NK-92 (cell line): ENCODE measurements around the gene RAD23B.

Experiments
- DNase-seq: peaks from one replicate; lab custom pipeline; 2025; ENCODE audit not compliant: unreplicated experiment; lab: John Stamatoyannopoulos, UW

The RAD23B gene

DNA sequence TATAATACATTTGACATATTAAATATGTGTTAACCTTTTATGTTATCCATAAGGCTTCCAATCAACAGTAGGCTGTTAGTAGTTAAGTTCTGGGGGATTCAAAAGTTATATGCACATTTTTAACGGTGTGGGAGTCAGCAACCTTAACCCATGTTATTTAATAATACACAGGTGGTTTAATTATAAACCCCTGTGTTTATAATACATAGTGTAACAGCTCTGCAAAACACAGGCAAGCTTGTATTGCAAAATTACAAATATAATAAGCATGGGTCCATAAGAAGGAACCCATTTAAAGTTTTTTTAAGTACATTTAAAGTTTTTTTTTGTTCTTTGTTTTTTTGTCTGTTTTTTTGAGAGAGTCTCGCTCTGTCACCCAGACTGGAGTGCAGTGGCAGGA, 14.5 kb upstream of the RAD23B start:
- no peak for DNase-seq

DNA sequence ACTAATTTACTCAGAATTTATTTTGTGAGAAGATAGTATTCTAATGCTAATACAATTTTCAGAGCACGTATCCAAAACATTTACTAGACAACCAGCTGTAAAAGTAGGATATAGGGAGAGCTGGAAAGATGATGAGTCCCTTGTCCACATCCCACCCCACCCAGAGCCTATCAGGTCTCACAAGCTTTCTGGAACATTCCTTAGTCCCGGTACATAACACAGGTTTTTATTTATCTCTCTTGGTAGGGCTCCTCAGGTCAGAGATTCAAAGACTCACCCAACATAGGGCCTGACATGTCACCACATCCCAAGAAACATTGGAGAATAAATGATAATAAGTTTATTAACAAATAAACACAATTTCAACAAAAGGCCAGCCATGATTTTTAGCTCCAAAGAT, 13.8 kb upstream of the RAD23B start:
- no peak for DNase-seq

DNA sequence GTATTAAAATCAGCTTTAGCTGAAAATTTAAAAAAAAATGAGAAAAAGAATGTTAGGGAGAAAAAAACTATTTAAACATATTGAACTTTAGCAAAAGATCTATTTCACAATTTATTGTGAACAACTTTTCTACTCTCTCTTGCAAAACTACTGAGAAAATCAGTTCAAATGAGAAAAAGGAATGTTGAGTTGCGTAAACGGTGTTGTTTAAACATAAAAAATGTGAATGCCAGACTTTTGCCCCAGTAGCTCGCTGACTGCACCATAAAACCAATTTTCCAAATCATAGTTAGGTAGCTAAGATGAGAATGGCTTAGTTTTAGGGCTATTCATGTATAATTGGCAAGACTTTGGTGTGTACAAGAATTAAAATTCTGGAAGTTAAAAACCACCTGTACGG, 13.4 kb upstream of the RAD23B start:
- DNase-seq = no peak

DNA sequence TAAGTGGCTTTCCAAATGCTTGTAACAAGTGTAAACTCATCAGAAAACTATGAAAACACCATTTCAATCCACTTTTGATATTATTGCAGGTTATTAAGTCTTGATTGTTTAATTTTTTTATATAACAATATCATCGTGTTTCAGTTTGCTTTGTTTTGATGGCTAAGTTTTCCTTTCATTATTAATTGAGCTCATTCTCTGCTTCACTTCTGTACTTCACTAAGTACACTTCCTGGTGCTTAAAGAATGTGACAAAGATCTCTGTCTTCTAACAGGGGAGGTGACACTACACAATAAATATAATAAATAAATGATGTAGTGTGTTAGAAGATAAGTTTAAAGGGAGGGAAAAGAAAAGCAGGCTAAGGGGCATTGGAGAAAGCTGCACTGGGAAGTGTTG, 13.0 kb upstream of the RAD23B start:
- no peak for DNase-seq

DNA sequence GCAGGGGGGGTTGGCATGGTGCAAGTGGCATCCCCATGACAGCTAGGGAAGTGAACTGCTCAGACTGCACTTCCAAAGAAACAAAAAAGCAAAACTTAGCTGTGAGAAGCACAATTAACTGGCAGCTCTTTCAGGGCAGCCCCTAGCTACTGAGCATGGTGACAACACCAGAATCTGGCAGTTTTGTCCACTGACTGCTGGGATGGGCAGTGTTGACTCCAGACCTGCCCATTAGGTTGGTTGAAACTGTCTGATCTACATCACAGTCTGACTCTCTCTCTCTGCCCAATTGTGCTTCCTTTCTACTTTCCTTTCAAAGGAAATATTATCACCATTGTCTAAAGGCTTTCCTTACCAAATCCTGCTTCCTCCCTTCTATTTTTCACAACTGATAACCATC, 12.5 kb upstream of the RAD23B start:
- DNase-seq = no peak

DNA sequence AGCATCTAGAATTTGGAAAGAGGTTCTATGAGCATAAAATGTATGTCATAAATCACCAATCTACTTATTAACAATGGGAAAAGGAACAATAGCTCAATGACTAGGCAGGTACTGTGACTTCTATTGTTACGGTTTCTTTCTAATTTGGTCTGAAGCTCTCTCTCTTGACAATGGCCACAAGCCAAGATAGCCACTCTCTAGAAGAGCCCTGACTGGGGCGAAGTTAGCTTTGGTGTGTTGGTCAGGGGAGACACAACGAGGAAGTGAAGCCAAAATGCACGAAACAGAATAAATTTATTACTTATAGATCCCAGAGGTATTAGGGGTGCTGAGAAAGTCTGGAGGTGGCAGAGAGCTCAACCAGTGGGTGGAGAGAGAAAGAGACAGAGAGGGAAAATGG, 9.4 kb upstream of the RAD23B start:
- no peak for DNase-seq

DNA sequence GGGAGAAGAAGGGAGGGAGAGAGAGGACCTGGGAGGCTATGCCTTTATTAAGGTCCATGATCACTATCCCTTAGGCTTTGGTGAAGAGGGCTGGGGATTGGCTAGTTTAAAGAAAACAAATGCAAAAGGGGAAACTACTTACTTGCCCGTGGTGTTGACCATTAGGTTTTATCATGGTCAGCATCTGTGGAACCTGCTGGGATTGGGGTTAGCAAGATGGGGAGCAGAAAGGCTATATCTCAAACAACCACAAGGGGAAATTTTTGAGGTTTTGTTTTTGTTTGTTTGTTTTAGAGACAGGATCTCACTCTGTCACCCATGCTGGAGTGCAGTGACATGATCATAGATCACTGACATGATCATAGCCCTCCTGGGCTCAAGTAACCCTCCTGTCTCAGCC, 9.0 kb upstream of the RAD23B start:
- no peak for DNase-seq

DNA sequence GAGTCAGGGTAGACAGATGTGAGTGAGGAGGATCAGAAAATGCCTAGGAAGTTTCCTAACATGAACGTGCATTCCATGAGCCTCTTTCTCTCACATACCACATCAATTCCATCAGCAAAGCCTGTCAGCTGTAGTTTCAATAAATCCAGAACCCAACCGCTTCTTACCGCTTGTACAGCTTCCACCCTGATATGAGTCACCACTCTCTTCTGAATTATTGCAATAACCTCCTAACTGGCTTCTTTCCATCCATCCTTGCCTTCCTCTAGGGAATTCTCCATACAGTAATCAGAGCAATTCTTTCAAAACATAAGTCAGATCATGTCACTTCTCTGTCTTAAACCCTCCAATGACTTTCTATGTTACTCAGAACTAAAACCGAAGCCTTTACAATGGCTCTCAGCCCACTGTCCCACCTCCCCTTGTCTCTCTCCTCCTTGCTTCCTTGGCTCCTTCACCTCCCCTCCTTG, 8.1 kb upstream of the RAD23B start:
- DNase-seq = no peak

DNA sequence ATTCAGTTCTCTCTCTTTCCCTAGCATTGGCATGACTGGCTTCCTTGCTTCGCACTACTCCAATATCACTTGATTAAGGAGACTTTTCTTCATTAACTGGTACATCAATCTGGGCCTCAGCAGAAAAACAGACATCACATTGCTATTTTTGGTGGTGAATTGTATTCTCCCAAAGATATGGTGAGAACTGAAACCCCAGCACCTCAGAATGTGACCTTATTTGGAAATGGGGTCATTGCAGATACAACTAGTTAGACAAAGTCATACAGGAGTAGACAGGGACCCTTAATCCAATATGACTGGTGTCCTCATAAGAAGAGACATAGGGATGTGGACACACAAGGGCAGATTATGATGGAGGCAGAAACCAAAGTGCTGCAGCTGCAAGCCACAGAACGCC, 7.5 kb upstream of the RAD23B start:
- DNase-seq = no peak

DNA sequence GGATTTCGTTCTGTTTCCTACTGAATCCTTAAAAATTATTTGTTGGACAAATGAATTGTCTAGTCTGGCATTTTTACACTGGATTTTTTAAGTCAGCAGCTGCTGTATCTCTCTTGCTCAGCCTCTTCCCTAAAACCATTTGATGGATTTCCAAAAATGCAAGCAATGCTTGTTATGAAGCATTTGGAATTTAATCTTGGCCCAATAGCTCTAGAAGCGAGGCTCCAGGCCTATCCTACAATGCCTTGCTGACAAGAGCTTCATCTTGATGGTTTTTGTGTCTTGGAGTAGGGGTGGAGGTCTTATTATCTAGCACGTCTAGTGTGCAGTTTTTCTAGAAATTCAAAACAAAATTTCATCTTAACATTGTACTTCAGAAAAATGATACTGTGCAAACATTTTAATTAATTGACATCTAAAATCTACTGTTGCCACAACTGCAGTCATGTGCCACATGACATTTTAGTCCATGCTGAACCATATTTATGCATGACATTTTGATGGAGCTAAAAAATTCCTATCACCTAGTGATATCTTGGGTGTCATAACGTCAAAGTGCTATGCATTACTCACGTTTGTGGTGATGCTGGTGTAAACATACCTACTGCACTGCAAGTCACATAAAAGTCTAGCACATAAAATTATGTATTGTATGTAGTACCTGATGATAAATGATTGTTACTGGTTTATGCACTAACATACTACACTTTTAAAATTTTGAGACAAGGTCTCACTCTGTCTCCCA, 5.9 kb upstream of the RAD23B start:
- DNase-seq = no peak

DNA sequence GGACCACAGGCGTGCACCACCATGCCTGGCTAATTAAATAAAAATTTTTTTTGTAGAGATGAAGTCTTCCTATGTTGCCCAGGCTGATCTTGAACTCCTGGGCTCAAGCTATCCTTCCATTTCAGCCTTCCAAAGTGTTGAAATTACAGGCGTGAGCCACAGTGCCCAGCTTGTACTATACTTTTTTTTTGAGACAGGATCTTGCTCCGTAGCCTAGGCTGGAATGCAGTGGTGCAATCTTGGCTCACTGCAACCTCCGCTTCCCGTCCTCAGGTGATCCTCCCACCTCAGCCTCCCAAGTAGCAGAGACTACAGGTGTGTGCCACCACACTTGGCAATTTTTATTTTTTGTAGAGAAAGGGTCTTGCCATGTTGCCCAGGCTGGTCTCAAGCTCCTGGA, 5.3 kb upstream of the RAD23B start:
- DNase-seq = no peak

DNA sequence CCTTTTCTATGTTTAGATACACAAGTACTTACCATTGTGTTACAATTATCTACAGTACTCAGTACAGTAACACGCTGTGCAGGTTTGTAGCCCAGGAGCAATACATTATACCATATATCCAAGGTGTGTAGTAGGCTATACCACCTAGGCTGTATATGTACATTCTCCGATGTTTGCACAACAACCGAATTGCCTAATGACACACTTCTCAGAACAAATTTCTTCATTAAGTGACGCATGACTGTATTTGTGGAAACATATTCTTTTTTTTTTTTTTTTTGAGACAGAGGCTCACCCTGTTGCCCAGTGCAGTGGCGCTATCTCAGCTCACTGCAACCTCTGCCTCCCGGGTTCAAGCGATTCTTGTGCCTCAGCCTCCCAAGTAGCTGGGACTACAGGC, 4.0 kb upstream of the RAD23B start:
- DNase-seq = no peak

DNA sequence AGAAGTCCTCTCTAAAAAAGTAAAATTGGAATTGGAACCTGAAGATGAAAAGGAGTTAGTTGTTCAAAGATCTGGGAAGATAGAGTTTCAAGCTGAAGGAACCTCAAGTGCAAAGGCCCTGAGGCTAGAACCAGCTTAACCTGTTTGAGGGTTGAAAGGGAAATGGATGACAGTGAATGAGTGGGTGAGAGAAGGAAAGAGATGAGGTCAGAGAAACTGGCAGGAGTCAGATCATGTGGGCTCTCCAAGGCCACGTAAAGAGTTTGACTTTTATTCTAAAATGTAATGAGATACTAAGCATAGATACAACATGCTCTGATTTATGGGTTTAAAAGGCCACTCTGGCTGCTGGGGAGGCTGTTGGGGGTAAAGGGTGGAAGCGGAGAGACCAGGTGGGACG, 2.5 kb upstream of the RAD23B start:
- DNase-seq = no peak

DNA sequence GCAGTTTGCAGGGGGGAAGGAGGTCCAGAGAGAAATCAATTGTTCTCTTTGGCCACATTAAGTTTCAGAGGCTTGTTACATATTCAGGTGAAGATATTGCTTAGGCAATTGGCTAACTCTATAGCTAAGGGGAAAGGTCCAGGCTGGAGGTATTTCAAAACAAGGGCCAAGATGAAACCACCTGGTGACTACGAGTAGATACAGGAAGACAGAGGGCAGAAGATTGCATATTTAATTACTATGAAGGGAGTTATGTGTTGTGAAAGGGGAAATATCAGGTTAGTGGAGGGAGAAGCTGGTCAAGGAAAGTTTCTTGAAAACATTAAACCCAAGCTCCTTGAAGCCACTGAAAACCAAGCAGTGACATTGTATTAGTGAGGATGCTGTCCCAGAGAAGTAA, 1.9 kb upstream of the RAD23B start:
- no peak for DNase-seq

DNA sequence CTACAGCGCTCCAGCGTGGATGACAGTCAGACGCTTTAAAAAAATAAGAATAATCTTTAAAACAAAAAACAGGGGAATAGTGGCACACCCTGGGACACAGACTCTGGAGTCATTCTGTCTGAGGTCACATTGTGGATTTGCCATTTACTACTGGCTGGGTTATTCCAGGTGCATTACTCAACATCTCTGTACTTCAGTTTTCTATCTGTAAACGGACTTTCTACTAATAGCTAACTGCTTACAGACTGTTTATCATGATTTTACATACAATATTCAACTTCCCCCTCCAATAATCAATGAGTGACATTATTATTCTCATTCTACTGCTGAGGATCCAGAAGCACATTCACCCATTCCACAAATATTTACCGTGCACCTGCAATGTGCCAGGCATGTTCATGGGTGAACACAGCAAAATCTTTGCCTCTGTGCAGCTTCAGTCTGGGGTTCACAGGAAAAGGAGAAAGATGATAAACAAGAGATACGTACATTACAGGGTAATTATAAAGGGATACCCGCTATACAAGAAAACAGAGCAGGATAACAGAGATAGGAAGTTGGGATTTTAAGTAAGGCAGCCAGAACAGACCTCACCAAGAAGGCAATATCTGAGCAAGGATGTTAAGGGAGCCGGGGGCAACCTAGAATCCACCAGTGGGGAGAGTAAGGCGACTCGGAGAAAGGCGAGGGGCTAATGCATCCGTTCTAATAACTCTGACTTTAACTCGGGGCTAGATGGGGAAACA, 984 bp upstream of the RAD23B start:
- DNase-seq = no peak

DNA sequence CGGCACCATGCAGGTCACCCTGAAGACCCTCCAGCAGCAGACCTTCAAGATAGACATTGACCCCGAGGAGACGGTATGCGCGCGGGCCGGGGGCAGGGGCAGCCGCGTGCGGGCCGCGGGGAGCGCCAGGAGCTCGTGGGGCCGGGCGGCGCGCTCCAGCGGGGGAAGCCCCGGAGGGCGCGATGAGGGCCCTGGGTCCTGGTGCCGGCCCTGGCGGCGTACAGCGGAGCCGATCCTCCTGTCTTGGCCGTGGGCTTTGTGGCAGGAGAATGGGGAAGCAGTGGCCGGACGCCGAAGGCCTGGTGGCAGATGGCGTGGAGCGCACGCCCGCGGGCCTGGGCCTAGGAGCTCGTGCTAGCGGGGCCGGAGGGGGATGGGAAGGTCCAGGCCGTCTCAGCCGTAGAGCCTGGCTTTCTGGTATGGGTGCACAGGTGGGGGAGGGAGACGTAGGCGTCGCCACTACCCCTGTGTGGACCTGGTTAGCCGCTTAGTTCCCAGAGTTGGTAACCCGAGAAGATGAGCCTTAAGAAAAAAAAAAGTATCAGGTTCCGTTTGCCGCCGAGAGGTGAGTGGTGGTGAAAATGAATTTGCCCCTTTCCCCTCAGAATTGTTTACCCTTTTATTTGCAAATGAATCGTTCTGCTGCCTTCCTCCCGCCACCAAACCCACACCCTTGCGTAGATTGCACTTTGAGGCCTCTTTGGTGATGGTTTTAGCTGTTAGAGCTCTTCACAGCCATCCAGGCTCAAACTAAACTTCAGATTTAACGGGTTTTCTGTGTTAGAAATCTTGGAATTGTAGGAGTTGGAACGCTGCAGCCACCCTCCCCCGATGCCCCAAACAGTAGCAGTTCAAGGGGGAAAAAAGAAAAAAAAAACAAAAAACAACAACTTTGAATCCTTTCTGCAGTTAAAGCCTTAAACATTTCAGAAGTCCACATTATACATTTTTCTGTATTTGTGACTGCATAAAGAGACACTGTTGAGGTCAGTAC, 841 bp downstream of the RAD23B start:
- no peak for DNase-seq

DNA sequence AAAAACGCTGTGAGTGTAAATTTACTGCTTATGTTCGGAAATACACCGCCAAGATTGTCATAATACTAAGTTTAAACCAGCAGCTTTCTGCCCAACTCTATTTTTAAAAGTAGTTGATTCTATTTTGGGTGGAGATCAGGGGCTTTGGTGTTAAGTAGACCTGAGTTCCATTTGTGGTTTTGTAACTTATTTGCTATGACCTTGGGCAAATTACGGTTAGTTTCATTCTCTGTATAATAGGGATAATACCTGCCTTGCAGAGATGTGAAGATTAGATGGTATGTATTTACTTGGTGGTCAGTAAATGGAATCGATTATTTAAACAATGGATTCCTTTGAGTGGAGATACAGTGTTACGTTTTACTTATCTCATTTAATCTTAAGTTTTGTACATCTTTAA, 1.6 kb downstream of the RAD23B start:
- DNase-seq = no peak

DNA sequence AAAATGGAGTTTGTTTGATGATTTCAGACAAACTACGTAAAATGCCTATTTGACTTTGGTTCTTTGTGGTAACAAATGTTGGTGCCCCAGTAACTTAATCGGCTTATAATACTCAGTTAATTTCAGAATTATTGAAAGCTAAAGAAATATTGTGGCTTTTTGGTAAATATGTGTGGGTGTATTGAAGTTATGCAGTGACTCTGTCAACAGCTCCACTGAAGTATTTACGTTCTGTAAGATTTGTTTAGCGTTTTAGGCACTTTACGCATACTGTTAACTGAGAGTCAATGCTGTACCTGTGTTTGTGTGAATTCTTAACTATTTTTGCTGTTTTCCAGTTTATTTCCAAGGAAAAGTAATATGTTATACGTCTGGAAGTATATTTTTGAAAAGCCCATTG, 2.2 kb downstream of the RAD23B start:
- DNase-seq = no peak

DNA sequence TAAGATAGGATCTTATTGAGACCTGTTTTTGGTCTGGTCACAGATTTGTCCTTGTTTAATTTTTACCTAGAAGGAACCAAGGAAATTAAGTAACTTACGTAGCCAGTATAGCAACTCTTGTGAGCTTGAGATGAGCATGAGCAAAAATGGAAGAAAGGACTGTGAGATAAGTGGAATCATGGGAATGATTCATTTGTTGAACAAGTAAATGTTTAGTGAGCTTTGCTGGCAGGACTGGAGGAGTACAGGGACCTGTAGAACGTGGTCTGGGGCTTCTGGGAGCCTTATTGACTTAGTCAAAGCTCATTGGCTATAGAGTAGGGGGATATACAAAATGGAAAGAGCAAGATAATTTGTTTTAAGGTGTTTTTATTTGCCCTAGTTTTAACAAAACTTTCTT, 3.0 kb downstream of the RAD23B start:
- DNase-seq = no peak

DNA sequence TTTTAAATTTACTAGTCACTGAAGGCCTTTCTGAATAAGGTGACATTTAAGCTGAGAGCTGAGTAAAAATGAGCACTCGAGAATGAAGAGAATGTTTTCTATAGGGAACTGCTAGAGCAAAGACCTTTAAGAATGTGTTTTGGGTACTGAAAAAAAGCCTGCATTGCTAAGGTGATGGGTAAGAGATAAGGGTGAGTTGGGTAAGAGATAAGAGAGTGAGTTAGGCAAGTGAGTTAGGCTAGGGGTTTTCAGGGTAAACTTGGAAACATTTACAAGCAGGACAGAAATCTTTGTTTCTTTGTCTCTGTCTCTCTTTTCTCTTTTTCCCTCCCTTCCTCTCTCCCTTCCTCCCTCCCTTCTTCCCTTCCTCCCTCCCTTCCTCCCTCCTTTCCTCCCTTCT, 5.6 kb downstream of the RAD23B start:
- DNase-seq = no peak

DNA sequence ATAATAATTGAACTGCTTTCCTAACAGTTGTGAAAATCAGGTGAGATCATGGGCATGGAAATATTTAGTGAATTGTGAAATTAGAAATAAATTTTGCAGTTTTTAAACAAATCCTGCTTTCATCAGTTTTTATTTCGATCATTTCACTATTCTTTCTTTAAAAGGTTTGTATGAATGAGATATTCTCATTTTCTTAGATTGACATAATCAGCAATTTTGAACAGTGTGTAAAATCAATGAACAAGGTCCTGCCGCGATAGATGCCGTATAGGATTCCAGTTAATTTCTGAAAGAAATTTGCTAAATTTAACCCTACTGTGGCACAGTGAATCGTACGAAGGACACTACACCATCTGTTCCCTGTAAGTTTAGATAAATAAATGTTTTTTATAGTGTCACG, 7.5 kb downstream of the RAD23B start:
- no peak for DNase-seq
